H1 (cell line): Measurements from ENCODE around the gene CHST11. TPM values are rescaled to one million over a fixed set of nuclear protein-coding genes. Genes with fewer than 3 reads are reported as not detected.

Experiments used
- CTCF ChIA-PET: fragments of 300-600 bp; sonication (Branson Sonifier 250); formaldehyde crosslinking; loops from one replicate; lab custom pipeline; 2021; ENCODE audit not compliant: partially characterized antibody; lab: Charles Lee
- POLR2A ChIA-PET: fragments of 300-600 bp; sonication (Branson Sonifier 250); formaldehyde crosslinking; loops from one replicate; lab custom pipeline; 2021; ENCODE audit warnings: inconsistent platforms; ENCODE audit not compliant: partially characterized antibody; lab: Charles Lee
- DNase-seq, 2 experiments: peaks; one replicate each; pipeline versions ENCODE4 v3.0.0 to v3.0.0-alpha.2; 2010 to 2022; ENCODE audit warnings: low spot score in 2 of 2, low read depth in 1 of 2, mixed read lengths in 1 of 2
- FAIRE-seq: peaks from 2 replicates; lab custom pipeline; 2011; peaks lifted over from hg19 to GRCh38; lab: Jason Lieb, UNC
- H2AFZ ChIP-seq: 2 replicates; pipeline ENCODE4 v1.8.1; 2012; ENCODE audit warnings: low read length, inconsistent platforms
- H2AK5ac ChIP-seq: 2 replicates; pipeline ENCODE4 v1.6.1; 2013; ENCODE audit warnings: low read depth, low read length
- H2BK120ac ChIP-seq: replicated peaks from 2 replicates; pipeline ENCODE3; 2013; ENCODE audit warnings: low read depth, low read length, inconsistent platforms
- H2BK12ac ChIP-seq: 2 replicates; pipeline ENCODE4 v1.6.1; 2013; ENCODE audit warnings: low read depth, low read length
- H2BK15ac ChIP-seq: 2 replicates; pipeline ENCODE4 v1.6.1; 2013; ENCODE audit warnings: low read length
- H2BK20ac ChIP-seq: 2 replicates; pipeline ENCODE4 v1.6.1; 2013; ENCODE audit warnings: low read length
- H2BK5ac ChIP-seq: 2 replicates; pipeline ENCODE4 v1.6.1; 2013; ENCODE audit warnings: low read depth, low read length
- H3K14ac ChIP-seq: 2 replicates; pipeline ENCODE4 v1.6.1; 2013; ENCODE audit warnings: inconsistent platforms; ENCODE audit not compliant: insufficient read length
- H3K18ac ChIP-seq: 2 replicates; pipeline ENCODE4 v1.6.1; 2013; ENCODE audit warnings: low read length; ENCODE audit errors: extremely low read depth
- H3K23ac ChIP-seq: 2 replicates; pipeline ENCODE4 v1.6.1; 2013; ENCODE audit warnings: inconsistent platforms; ENCODE audit not compliant: insufficient read length
- H3K23me2 ChIP-seq: 2 replicates; pipeline ENCODE4 v1.6.1; 2013; ENCODE audit warnings: low read depth, low read length
- H3K27ac ChIP-seq: 2 replicates; pipeline ENCODE4 v1.6.1; 2011; ENCODE audit warnings: low read depth, low read length, inconsistent platforms
- H3K27me3 ChIP-seq, 4 experiments: replicated peaks in 1 of 4; 1 replicate in 1 of 4; 2 replicates in 3 of 4; pipeline versions ENCODE4 v1.6.1 to v1.8.1; 2011 to 2013; ENCODE audit warnings: low read length in 3 of 4, mild to moderate bottlenecking in 3 of 4, inconsistent platforms in 2 of 4, mixed read lengths in 2 of 4, moderate library complexity in 1 of 4; ENCODE audit not compliant: control insufficient read depth in 3 of 4, insufficient read depth in 3 of 4; ENCODE audit errors: extremely low read depth in 1 of 4
- H3K36me3 ChIP-seq, 4 experiments: 2 replicates each; pipeline versions ENCODE4 v1.6.1 to v1.8.1; 2011 to 2013; ENCODE audit warnings: mild to moderate bottlenecking in 4 of 4, low read length in 3 of 4, moderate library complexity in 2 of 4, control low read depth in 1 of 4, inconsistent platforms in 1 of 4; ENCODE audit not compliant: insufficient read depth in 4 of 4, control insufficient read depth in 2 of 4
- H3K4ac ChIP-seq: replicated peaks from 2 replicates; pipeline ENCODE3; 2013; ENCODE audit warnings: low read length, low read depth, mixed read lengths, inconsistent platforms; ENCODE audit not compliant: insufficient read length
- H3K4me1 ChIP-seq, 4 experiments: replicated peaks in 1 of 4; 1 replicate in 1 of 4; 2 replicates in 3 of 4; pipeline versions ENCODE4 v1.6.1 to v1.8.1; 2011 to 2013; ENCODE audit warnings: low read length in 3 of 4, inconsistent platforms in 2 of 4, mixed read lengths in 1 of 4; ENCODE audit not compliant: insufficient read depth in 4 of 4, control insufficient read depth in 3 of 4
- H3K4me2 ChIP-seq, 2 experiments: 2 replicates each; pipeline versions ENCODE4 v1.6.1 to v1.8.1; 2011 to 2013; ENCODE audit warnings: low read depth in 2 of 2, low read length in 2 of 2, control low read depth in 1 of 2, inconsistent platforms in 1 of 2, mild to moderate bottlenecking in 1 of 2; ENCODE audit not compliant: insufficient read depth in 1 of 2
- H3K4me3 ChIP-seq, 4 experiments: fragments of 200-600, 300-600 bp in 1 of 4; sonication (generic), shearing (Covaris generic), sonication (Bioruptor Twin) in 1 of 4; 2 replicates each; pipeline versions ENCODE4 v1.5.1 to v1.8.1; 2011 to 2016; ENCODE audit warnings: low read length in 4 of 4, low read depth in 3 of 4, control low read depth in 2 of 4, inconsistent platforms in 2 of 4, mild to moderate bottlenecking in 2 of 4, mixed read lengths in 1 of 4, moderate library complexity in 1 of 4; ENCODE audit not compliant: insufficient read depth in 2 of 4; ENCODE audit errors: extremely low read depth in 1 of 4
- H3K56ac ChIP-seq: replicated peaks from 2 replicates; pipeline ENCODE3; 2013; ENCODE audit warnings: low read depth, mild to moderate bottlenecking, mixed read lengths, low read length, inconsistent platforms; ENCODE audit not compliant: insufficient read length
- H3K79me1 ChIP-seq: 2 replicates; pipeline ENCODE4 v1.6.1; 2013; ENCODE audit warnings: low read depth, low read length, control low read depth
- H3K79me2 ChIP-seq, 2 experiments: 2 replicates each; pipeline versions ENCODE4 v1.6.1 to v1.8.1; 2012 to 2013; ENCODE audit warnings: low read length in 2 of 2, mild to moderate bottlenecking in 2 of 2, inconsistent platforms in 1 of 2; ENCODE audit not compliant: insufficient read depth in 2 of 2, control insufficient read depth in 1 of 2
- H3K9ac ChIP-seq, 4 experiments: replicated peaks in 1 of 4; 1 replicate in 1 of 4; 2 replicates in 3 of 4; pipeline versions ENCODE4 v1.6.1 to v1.8.1; 2011 to 2013; ENCODE audit warnings: low read depth in 3 of 4, low read length in 3 of 4, control low read depth in 2 of 4, mild to moderate bottlenecking in 2 of 4, moderate library complexity in 2 of 4, inconsistent platforms in 1 of 4; ENCODE audit errors: extremely low read depth in 1 of 4
- H3K9me3 ChIP-seq, 2 experiments: 2 replicates each; pipeline versions ENCODE4 v1.6.1 to v1.8.1; 2012 to 2013; ENCODE audit warnings: mild to moderate bottlenecking in 2 of 2, moderate library complexity in 2 of 2, control low read depth in 1 of 2, inconsistent platforms in 1 of 2, low read depth in 1 of 2, low read length in 1 of 2, mixed read lengths in 1 of 2; ENCODE audit not compliant: insufficient read depth in 2 of 2
- H4K20me1 ChIP-seq, 2 experiments: replicated peaks in 1 of 2; 2 replicates each; pipeline versions ENCODE3 to v1.8.1; 2011 to 2013; ENCODE audit warnings: inconsistent platforms in 2 of 2, low read length in 2 of 2, mild to moderate bottlenecking in 1 of 2; ENCODE audit not compliant: insufficient read depth in 2 of 2, control insufficient read depth in 1 of 2
- H4K5ac ChIP-seq: 2 replicates; pipeline ENCODE4 v1.6.1; 2013; ENCODE audit warnings: low read length, low read depth, mixed read lengths, inconsistent platforms; ENCODE audit not compliant: insufficient read length
- H4K8ac ChIP-seq: 2 replicates; pipeline ENCODE4 v1.8.0; 2013; ENCODE audit warnings: mild to moderate bottlenecking, moderate library complexity, low read length, inconsistent platforms; ENCODE audit not compliant: insufficient read depth; ENCODE audit errors: extremely low read depth
- H4K91ac ChIP-seq: replicated peaks from 2 replicates; pipeline ENCODE3; 2013; ENCODE audit warnings: low read length, mixed read lengths, inconsistent platforms; ENCODE audit not compliant: insufficient read length
- BCL11A ChIP-seq, 2 experiments: IDR thresholded peaks; one replicate each; pipeline ENCODE4 v1.6.1; 2011; ENCODE audit warnings: low read depth in 2 of 2, low read length in 2 of 2, mild to moderate bottlenecking in 2 of 2
- BRCA1 ChIP-seq: IDR thresholded peaks from 2 replicates; pipeline ENCODE4 v1.6.1; 2012; ENCODE audit warnings: low read depth, low read length, improper control_type of control experiment
- CHD1 ChIP-seq: IDR thresholded peaks from 2 replicates; pipeline ENCODE4 v1.6.1; 2012; ENCODE audit warnings: low read depth, low read length, improper control_type of control experiment
- CREB1 ChIP-seq: IDR thresholded peaks from 2 replicates; pipeline ENCODE4 v1.6.1; 2012; ENCODE audit warnings: inconsistent platforms
- CTCF ChIP-seq, 3 experiments: IDR thresholded peaks; 1 replicate in 2 of 3; 2 replicates in 1 of 3; pipeline versions ENCODE4 v1.5.1 to v1.6.1; 2011; ENCODE audit warnings: low read length in 3 of 3, mild to moderate bottlenecking in 3 of 3, inconsistent platforms in 2 of 3, low read depth in 1 of 3, moderate library complexity in 1 of 3; ENCODE audit not compliant: insufficient read depth in 1 of 3; ENCODE audit errors: control extremely low read depth in 1 of 3
- FOSL1 ChIP-seq: IDR thresholded peaks from 2 replicates; pipeline ENCODE4 v1.6.1; 2011; ENCODE audit warnings: mild to moderate bottlenecking, low read depth, low read length, moderate library complexity; ENCODE audit not compliant: insufficient read depth
- HDAC2 ChIP-seq, 2 experiments: fragments of 300-600 bp in 1 of 2; sonication (generic) in 1 of 2; IDR thresholded peaks; 2 replicates each; pipeline ENCODE4 v1.6.1; 2011 to 2012; ENCODE audit warnings: low read depth in 2 of 2, low read length in 2 of 2, mild to moderate bottlenecking in 2 of 2, moderate library complexity in 2 of 2, borderline replicate concordance in 1 of 2, inconsistent platforms in 1 of 2
- SIRT6 ChIP-seq: IDR thresholded peaks from one replicate; pipeline ENCODE4 v1.7.1; 2012; ENCODE audit warnings: low read length, inconsistent platforms
- SIX5 ChIP-seq: IDR thresholded peaks from 2 replicates; pipeline ENCODE4 v1.6.1; 2011; ENCODE audit warnings: mild to moderate bottlenecking, low read depth, low read length
- SP1 ChIP-seq: IDR thresholded peaks from 2 replicates; pipeline ENCODE4 v1.6.1; 2011; ENCODE audit warnings: low read depth, low read length
- WGBS, 2 experiments: shearing (Covaris generic) in 1 of 2; methylation state at CpG; one replicate each; pipeline versions ENCODE4 v1.1.6 to v1.1.7; 2013 to 2015; ENCODE audit warnings: low lambda C conversion rate in 2 of 2, mixed read lengths in 2 of 2, inconsistent platforms in 1 of 2, low coverage in 1 of 2, missing lambda C conversion rate in 1 of 2; ENCODE audit not compliant: insufficient replicate concordance in 2 of 2, insufficient coverage in 1 of 2, insufficient read length in 1 of 2; ENCODE audit errors: extremely low coverage in 1 of 2, missing lambda C conversion rate in 1 of 2; 5-methylcytosine and 5-hydroxymethylcytosine counted together
- polyA plus RNA-seq, 7 experiments: library from polyadenylated mRNA; depleted of rRNA in 3 of 7; stranded (reverse) in 5 of 7; unstranded in 2 of 7; fragments of >200 nt in 5 of 7; fragments of 200-250 nt in 2 of 7; gene quantifications; 1 replicate in 5 of 7; 2 replicates in 1 of 7; 4 replicates in 1 of 7; pipeline versions ENCODE4 v1.2.1 to v1.2.3, GENCODE V29; 2011 to 2013; ENCODE audit warnings: missing spikeins in 2 of 7, mixed read lengths in 2 of 7
- total RNA-seq: library from RNA; stranded (reverse); fragmentation: NEBNext Ultra II Directional; extraction: Animal tissue kit (Norgen Biotek cat#: 25700); gene quantifications from 2 replicates; pipeline ENCODE4 v1.2.1, GENCODE V29; 2021
- TF ChIP-seq, protein P1 (sequence below): IDR thresholded peaks from 2 replicates; pipeline ENCODE4 v1.6.1; 2011; ENCODE audit warnings: low read depth, mild to moderate bottlenecking, low read length; ENCODE audit not compliant: insufficient read depth

The CHST11 gene
- total and polyA plus RNA-seq, 2 of the 8 experiments (the other 6 are each of a cell fraction or from before 2014, with no cell fraction given) = 14.4 to 20.8 TPM

GRCh38 chr12:104521731-104522130, 65.0 kb downstream of the CHST11 start:
- ChIA-PET POLR2A (no interaction called here), CTCF (interaction anchor here (1.0 kb wide), 1 partner anchor 21 kb away, joined by 3 read pairs; no protein-coding TSS in a partner anchor)
- Histone ChIP-seq H4K91ac (no peak overlapping the region), H4K5ac (no peak overlapping the region), H3K9me3 (no peaks in the 10 kb centered on the region), H3K4me2 (no peak overlapping the region), H3K4me3 (no peak overlapping the region), H3K27ac (no peak overlapping the region), H3K23me2 (peaks cover 3% of the 10 kb centered on the region; the same call in 1 of the 2 replicates), H3K36me3 (no peaks in the 10 kb centered on the region), H2BK20ac (no peak overlapping the region), H3K14ac (no peak overlapping the region), H3K27me3 (no peaks in the 10 kb centered on the region), H3K23ac (no peak overlapping the region), H3K18ac (no peak overlapping the region), H2BK120ac (no peak overlapping the region), H3K9ac (no peak overlapping the region), H4K20me1 (peaks cover 0 to 4% of the 10 kb centered on the region in 2 experiments), H2BK15ac (no peak overlapping the region), H2BK5ac (no peak overlapping the region), H3K4me1 (peaks cover 0 to 12% (median 5%) of the 10 kb centered on the region in 4 experiments; a peak in 4 of 7 replicates), H3K79me2 (peaks cover 0 to 4% of the 10 kb centered on the region in 2 experiments; a peak in 1 of 4 replicates), H4K8ac (no peak overlapping the region), H2BK12ac (no peak overlapping the region), H2AK5ac (peak overlapping the region; percentile 57; the same call in 1 of the 2 replicates), H3K56ac (no peak overlapping the region), H3K4ac (no peak overlapping the region), H2AFZ (no peak overlapping the region), H3K79me1 (peaks cover 9% of the 10 kb centered on the region)
- no peak for DNase-seq
- no peak for FAIRE-seq
- 80% methylated on average over 5 of the region's 5 CpGs; no CpG with 5 or more reads in 1 of the 2 experiments for WGBS, 2 experiments
- no peak for TF ChIP-seq HDAC2 (IDR thresholded peaks at IDR 0.05; ENCODE audit: borderline replicate concordance in 1 of 2, low read depth in 2 of 2, low read length in 2 of 2)
- no peak for TF ChIP-seq CHD1
- TF ChIP-seq CREB1 = no peak
- no peak for TF ChIP-seq FOSL1
- no peak for TF ChIP-seq BRCA1
- TF ChIP-seq, protein P1, sequence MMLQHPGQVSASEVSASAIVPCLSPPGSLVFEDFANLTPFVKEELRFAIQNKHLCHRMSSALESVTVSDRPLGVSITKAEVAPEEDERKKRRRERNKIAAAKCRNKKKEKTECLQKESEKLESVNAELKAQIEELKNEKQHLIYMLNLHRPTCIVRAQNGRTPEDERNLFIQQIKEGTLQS = no peak
- no peak for TF ChIP-seq SIRT6
- no peak for TF ChIP-seq BCL11A (IDR thresholded peaks at IDR 0.05; ENCODE audit: low read depth in 2 of 2, low read length in 2 of 2)
- no peak for TF ChIP-seq CTCF (IDR thresholded peaks at IDR 0.05; ENCODE audit: control extremely low read depth in 1 of 3, insufficient read depth in 1 of 3, low read depth in 1 of 3, low read length in 3 of 3)
- TF ChIP-seq SIX5 = no peak
- no peak for TF ChIP-seq SP1
